ENCODE measurements around the gene ALK. TPM values are rescaled to one million over a fixed set of nuclear protein-coding genes. Genes with fewer than 3 reads are reported as not detected.
A peak's percentile ranks its signal among the peaks of the same experiment; 100 is the strongest.

Gene ALK
- total RNA-seq, 4 donors from 2014 or later: 0.19 TPM; not detected in 3

DNA sequence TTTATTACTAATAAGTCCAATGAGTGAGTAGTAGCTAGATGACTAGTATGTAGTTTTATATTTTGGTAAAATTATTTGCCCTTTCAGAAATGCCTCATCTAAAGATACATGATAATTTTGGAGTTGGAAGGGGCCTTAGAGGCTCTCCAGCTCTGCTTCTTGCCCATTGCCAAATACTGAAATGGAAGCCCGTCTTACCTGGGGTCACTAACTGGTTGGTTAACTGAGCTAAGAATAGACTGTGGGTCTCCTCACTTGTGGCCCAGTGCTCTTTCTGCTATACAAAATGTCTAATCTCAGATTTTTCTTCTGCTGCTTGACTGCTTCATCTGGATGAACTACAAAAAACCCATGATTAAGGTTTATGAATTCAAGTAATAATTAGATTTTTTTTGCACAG is 739.1 kb downstream of the ALK start:
- WGBS, 2 donors: 81 to 87% methylated on average over 1 of the region's 1 CpG
- Histone ChIP-seq H3K27me3 (no peaks in the 10 kb centered on the region), H3K9me3 (no peaks in the 10 kb centered on the region), H3K27ac (no peak overlapping the region), H3K4me3 (no peak overlapping the region), H3K4me1 (no peaks in the 10 kb centered on the region), H3K36me3 (peaks cover 0 to 82% (median 0%) of the 10 kb centered on the region in 3 donors)
- intact Hi-C loops (cut with DNase I): no loop called here
- TF ChIP-seq POLR2A (IDR thresholded peaks at IDR 0.05): no peak
- TF ChIP-seq, protein P1, sequence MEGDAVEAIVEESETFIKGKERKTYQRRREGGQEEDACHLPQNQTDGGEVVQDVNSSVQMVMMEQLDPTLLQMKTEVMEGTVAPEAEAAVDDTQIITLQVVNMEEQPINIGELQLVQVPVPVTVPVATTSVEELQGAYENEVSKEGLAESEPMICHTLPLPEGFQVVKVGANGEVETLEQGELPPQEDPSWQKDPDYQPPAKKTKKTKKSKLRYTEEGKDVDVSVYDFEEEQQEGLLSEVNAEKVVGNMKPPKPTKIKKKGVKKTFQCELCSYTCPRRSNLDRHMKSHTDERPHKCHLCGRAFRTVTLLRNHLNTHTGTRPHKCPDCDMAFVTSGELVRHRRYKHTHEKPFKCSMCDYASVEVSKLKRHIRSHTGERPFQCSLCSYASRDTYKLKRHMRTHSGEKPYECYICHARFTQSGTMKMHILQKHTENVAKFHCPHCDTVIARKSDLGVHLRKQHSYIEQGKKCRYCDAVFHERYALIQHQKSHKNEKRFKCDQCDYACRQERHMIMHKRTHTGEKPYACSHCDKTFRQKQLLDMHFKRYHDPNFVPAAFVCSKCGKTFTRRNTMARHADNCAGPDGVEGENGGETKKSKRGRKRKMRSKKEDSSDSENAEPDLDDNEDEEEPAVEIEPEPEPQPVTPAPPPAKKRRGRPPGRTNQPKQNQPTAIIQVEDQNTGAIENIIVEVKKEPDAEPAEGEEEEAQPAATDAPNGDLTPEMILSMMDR (IDR thresholded peaks at IDR 0.05): no peak
- DNase-seq: no peak

DNA sequence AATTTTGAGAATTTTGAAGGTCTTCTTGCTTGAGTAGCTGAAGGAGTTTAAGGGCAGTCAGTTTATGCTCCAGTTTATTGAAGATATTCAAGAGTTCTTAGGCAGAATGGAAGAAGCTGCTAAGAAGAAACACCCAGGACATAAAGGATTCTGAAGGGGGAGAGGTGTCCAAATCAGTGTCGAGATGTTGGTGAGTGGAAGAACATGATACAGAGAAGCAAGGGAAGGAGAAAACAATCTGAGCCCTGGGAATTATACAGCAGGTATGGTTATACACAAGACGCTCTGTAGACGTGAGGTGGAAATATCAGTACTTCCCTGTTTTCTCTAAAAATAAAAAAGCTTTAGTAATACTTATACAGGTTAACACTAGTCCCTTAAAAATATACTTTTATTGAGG is 746.0 kb downstream of the ALK start:
- H3K4me1 ChIP-seq: no peaks in the 10 kb centered on the region
- TF ChIP-seq, protein P1 (IDR thresholded peaks at IDR 0.05): no peak
- no peak for TF ChIP-seq POLR2A (IDR thresholded peaks at IDR 0.05)
- intact Hi-C loops (cut with DNase I): no loop called here
- DNase-seq: no peak
- H3K27ac ChIP-seq: no peak overlapping the region
- WGBS, 2 donors: 95% methylated on average over 3 of the region's 3 CpGs
- no peaks in the 10 kb centered on the region for H3K9me3 ChIP-seq
- H3K36me3 ChIP-seq: peaks cover 0 to 82% (median 0%) of the 10 kb centered on the region in 3 donors
- no peak overlapping the region for H3K4me3 ChIP-seq
- H3K27me3 ChIP-seq: no peaks in the 10 kb centered on the region

DNA sequence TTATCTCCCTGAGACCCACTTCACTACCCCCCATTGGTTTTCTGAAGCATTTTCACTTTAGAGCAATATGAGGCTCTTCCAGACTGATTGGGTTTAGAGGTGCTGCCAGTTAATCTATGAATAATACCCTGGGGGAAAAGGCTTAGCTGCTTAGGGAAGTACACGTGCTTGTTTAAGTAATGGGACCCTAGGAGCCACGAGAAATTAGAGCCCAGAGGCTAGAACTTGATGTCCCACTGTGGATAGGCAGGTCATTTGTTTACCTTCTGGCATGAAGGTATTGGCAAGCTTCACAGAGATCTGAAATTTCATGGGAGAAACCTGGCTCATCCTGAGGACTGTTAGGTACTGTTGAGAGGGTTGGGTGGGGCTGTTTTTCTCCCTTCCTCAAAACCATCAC is 746.4 kb downstream of the ALK start:
- TF ChIP-seq POLR2A (IDR thresholded peaks at IDR 0.05): no peak
- TF ChIP-seq, protein P1 (IDR thresholded peaks at IDR 0.05): no peak
- Histone ChIP-seq H3K4me1 (no peaks in the 10 kb centered on the region), H3K27me3 (no peaks in the 10 kb centered on the region), H3K36me3 (peaks cover 0 to 79% (median 0%) of the 10 kb centered on the region in 3 donors), H3K9me3 (no peaks in the 10 kb centered on the region), H3K27ac (no peak overlapping the region), H3K4me3 (no peak overlapping the region)
- no peak for DNase-seq
- WGBS, 2 donors: 15 to 48% methylated on average over 2 of the region's 2 CpGs
- intact Hi-C loops (cut with DNase I): no loop called here

DNA sequence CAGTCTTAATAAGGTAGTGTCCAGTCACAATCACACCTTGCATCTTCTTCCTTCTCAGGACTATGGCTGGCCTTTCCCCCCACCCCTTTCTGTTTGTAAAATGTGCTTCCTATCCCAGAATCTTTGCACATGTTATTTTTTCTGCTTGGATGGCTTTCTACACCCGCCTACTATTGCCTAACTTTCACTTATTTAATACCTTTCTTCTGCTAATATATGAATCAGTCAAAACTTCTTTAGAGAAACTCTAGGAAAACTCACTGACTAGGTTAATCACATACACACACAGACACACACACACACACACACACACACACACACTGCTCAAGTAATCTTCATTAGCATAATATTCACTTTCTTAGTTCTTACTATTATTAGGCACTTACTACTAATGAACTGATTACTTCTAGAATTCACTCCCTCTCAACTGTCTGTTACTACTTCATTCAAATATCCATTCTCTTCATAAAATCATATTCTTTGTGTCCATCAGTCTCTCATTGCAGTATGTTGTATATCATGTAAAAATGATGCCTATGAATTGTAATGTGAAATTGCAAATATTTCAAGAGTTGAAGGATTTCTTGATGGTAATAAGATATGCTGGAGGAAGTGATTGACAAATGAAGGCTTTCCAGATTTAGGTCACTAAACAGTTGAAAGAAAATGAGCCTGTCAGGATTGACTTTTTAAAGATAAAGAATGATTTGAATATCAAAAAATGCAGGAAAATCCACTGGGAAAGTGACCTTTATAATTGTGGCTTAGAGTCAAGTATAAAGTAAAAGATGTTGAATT is 754.9 kb downstream of the ALK start:
- WGBS, 2 donors: 22 to 38% methylated on average over 1 of the region's 1 CpG
- TF ChIP-seq POLR2A (IDR thresholded peaks at IDR 0.05): no peak
- TF ChIP-seq, protein P1 (IDR thresholded peaks at IDR 0.05): no peak
- no peaks in the 10 kb centered on the region for H3K27me3 ChIP-seq
- H3K27ac ChIP-seq: peak overlapping the region in 2 of 4 donors; percentile 34 to 55
- no peak for DNase-seq
- H3K9me3 ChIP-seq: no peaks in the 10 kb centered on the region
- peaks cover 0 to 65% (median 6%) of the 10 kb centered on the region in 3 donors for H3K36me3 ChIP-seq
- peaks cover 0 to 18% (median 2%) of the 10 kb centered on the region in 3 donors for H3K4me1 ChIP-seq
- intact Hi-C loops (cut with DNase I): no loop called here
- no peak overlapping the region for H3K4me3 ChIP-seq

DNA sequence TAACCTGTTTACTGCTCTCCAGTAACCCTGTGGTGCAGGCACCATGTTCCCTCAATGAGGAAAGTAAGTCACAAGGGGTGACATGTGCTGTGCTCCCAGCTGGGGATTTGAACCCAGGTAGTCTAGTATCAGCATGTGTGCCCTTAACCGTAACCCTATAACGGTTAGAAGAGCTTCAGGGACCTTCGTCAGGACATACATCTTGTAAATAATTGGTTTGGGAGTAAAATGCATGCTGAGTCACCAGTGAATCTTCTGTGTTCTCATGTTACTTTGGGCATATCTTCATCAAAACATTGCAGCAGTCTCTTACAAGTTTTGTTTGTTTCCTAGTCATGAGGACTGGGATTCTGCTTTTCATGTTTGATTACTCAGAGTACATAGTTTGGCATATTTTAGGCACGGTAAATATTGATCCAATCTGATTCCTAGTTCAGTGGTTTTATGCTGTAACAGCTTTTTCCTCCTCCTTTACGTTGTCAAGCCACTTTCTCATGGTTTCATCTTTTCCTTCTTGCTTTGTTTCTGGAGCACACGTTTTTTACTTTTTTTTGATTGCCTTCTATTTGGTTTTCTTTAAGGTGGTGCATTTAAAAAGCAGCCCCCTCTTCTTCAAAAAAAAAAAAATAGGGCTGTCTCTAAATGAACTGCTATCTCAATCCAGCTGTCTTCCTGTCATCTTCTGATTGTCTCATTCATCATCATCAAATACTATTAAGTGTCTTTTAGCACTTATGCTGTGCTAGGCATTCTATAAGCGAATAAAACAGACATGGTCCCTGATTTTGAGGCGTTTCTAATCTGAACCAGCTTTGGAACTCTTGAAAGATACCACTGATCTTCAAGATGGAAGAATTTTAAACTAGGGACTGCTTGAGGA is 755.8 kb downstream of the ALK start:
- intact Hi-C loops (cut with DNase I): no loop called here
- no peak for DNase-seq
- H3K9me3 ChIP-seq: no peaks in the 10 kb centered on the region
- no peaks in the 10 kb centered on the region for H3K27me3 ChIP-seq
- H3K4me1 ChIP-seq: peaks cover 0 to 18% (median 2%) of the 10 kb centered on the region in 3 donors
- no peak for TF ChIP-seq POLR2A (IDR thresholded peaks at IDR 0.05)
- TF ChIP-seq, protein P1 (IDR thresholded peaks at IDR 0.05): no peak
- H3K27ac ChIP-seq: peak overlapping the region in 3 of 4 donors; percentile 0 to 55 (median 34)
- H3K4me3 ChIP-seq: no peak overlapping the region
- 43 to 53% methylated on average over 8 of the region's 8 CpGs for WGBS, 2 donors
- peaks cover 4 to 73% (median 6%) of the 10 kb centered on the region in 3 donors for H3K36me3 ChIP-seq
